Esophagus muscularis mucosa (tissue), 4 donors: ENCODE data around the gene ACVRL1. TPM values are rescaled to one million over a fixed set of nuclear protein-coding genes. Genes with fewer than 3 reads are reported as not detected.
A peak's percentile ranks its signal among the peaks of the same experiment; 100 is the strongest.

Source experiments
- DNase-seq: peaks from one replicate; pipeline ENCODE4 v3.0.0-alpha.2; 2017; ENCODE audit errors: extremely low spot score
- H3K27ac ChIP-seq, 4 donors: fragments of 200-600 bp; sonication (generic); replicated peaks in 1 of 4; 1 replicate in 3 of 4; 2 replicates in 1 of 4; pipeline ENCODE4 v1.5.1; 2016 to 2019; ENCODE audit warnings: mild to moderate bottlenecking in 1 of 4
- H3K27me3 ChIP-seq, 4 donors: fragments of 200-600 bp; sonication (generic); one replicate each; pipeline versions ENCODE4 v1.5.1 to v1.6.0; 2016 to 2019
- H3K36me3 ChIP-seq, 4 donors: fragments of 200-600 bp; sonication (generic); one replicate each; pipeline ENCODE4 v1.5.1; 2016 to 2019
- H3K4me1 ChIP-seq, 4 donors: fragments of 200-600 bp; sonication (generic); one replicate each; pipeline ENCODE4 v1.5.1; 2016 to 2019
- H3K4me3 ChIP-seq, 4 donors: fragments of 200-600 bp; sonication (generic); 1 replicate in 2 of 4; 2 replicates in 2 of 4; pipeline ENCODE4 v1.5.1; 2016 to 2019; ENCODE audit warnings: mild to moderate bottlenecking in 4 of 4, moderate library complexity in 1 of 4
- H3K9me3 ChIP-seq, 4 donors: fragments of 200-600 bp; sonication (generic); 1 replicate in 3 of 4; 2 replicates in 1 of 4; pipeline ENCODE4 v1.5.1; 2016 to 2019
- EP300 ChIP-seq: sonication (generic); formaldehyde crosslinking; IDR thresholded peaks from one replicate; pipeline ENCODE4 v1.6.1; 2017; ENCODE audit warnings: antibody characterized with exemption
- POLR2A ChIP-seq: fragments of 450-650 bp; IDR thresholded peaks from one replicate; pipeline ENCODE4 v1.6.1; 2017; ENCODE audit warnings: antibody characterized with exemption, moderate library complexity, mild to moderate bottlenecking, low read depth
- POLR2AphosphoS5 ChIP-seq, 2 donors: sonication (generic); formaldehyde crosslinking; IDR thresholded peaks; one replicate each; pipeline ENCODE4 v1.6.1; 2017; ENCODE audit warnings: antibody characterized with exemption in 2 of 2
- WGBS: methylation state at CpG from one replicate; pipeline ENCODE4 v1.1.5; 2018; 5-methylcytosine and 5-hydroxymethylcytosine counted together
- intact Hi-C: fragments of 100-400 bp; cut with DNase I; formaldehyde crosslinking; loops from one replicate; pipeline ENCODE4 v1.15.1; 2023
- total RNA-seq, 4 donors: library from RNA; depleted of rRNA; stranded (reverse); fragments of >200 nt; gene quantifications; one replicate each; pipeline versions ENCODE4 v1.1.0 to v1.2.1, GENCODE V29; 2016
- TF ChIP-seq, protein P1 (sequence below), 3 experiments: fragments of 200-600 bp in 2 of 3; fragments of 450-650 bp in 1 of 3; sonication (generic) in 2 of 3; IDR thresholded peaks; one replicate each; pipeline ENCODE4 v1.5.1; 2017 to 2019; ENCODE audit warnings: antibody characterized with exemption in 3 of 3, mild to moderate bottlenecking in 2 of 3, moderate library complexity in 1 of 3

Gene ACVRL1
- total RNA-seq, 4 donors from 2014 or later: 124 to 149 (median 125) TPM

DNA sequence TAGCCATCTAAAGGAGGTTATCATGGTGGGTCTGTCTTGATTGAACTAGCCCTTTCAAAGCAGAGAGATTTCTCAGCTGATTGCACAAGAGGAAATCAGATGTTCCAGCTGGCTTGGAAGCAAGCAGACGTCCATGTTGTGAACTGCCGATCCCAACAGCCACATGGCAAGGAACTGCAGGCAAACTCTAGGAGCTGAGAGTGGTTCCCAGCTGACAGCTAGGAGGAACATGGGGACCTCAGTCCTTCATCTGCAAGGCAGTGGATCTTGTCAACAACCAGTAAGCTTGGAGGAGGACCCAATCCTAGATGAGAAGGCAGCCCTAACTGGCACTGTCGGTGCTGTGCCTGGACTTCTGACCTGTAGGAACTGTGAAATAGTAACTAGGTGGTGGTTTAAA, 51.9 kb downstream of the ACVRL1 start:
- DNase-seq: no peak
- peaks cover 0 to 8% (median 2%) of the 10 kb centered on the region in 4 donors for H3K36me3 ChIP-seq
- H3K27ac ChIP-seq: peak overlapping the region in 2 of 4 donors; percentile 8 to 30
- WGBS: 54% methylated on average over 3 of the region's 3 CpGs
- no peak for TF ChIP-seq EP300
- TF ChIP-seq POLR2AphosphoS5 (IDR thresholded peaks at IDR 0.05): peak in 1 of 2 donors; percentile 23
- TF ChIP-seq, protein P1, sequence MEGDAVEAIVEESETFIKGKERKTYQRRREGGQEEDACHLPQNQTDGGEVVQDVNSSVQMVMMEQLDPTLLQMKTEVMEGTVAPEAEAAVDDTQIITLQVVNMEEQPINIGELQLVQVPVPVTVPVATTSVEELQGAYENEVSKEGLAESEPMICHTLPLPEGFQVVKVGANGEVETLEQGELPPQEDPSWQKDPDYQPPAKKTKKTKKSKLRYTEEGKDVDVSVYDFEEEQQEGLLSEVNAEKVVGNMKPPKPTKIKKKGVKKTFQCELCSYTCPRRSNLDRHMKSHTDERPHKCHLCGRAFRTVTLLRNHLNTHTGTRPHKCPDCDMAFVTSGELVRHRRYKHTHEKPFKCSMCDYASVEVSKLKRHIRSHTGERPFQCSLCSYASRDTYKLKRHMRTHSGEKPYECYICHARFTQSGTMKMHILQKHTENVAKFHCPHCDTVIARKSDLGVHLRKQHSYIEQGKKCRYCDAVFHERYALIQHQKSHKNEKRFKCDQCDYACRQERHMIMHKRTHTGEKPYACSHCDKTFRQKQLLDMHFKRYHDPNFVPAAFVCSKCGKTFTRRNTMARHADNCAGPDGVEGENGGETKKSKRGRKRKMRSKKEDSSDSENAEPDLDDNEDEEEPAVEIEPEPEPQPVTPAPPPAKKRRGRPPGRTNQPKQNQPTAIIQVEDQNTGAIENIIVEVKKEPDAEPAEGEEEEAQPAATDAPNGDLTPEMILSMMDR (IDR thresholded peaks at IDR 0.05): no peak
- TF ChIP-seq POLR2A: no peak
- intact Hi-C loops: no loop called here
- no peaks in the 10 kb centered on the region for H3K9me3 ChIP-seq
- no peak overlapping the region for H3K4me3 ChIP-seq
- peaks cover 18 to 72% (median 67%) of the 10 kb centered on the region in 4 donors for H3K4me1 ChIP-seq
- H3K27me3 ChIP-seq: no peaks in the 10 kb centered on the region

- no peak overlapping the region for H3K27ac ChIP-seq
- intact Hi-C loops: no loop called here
- peaks cover 0 to 8% (median 2%) of the 10 kb centered on the region in 4 donors for H3K36me3 ChIP-seq
- TF ChIP-seq, protein P1 (IDR thresholded peaks at IDR 0.05): no peak
- TF ChIP-seq POLR2A: no peak
- TF ChIP-seq EP300: no peak
- no peak for TF ChIP-seq POLR2AphosphoS5 (IDR thresholded peaks at IDR 0.05)
- no peak overlapping the region for H3K4me3 ChIP-seq
- peaks cover 11 to 65% (median 60%) of the 10 kb centered on the region in 4 donors for H3K4me1 ChIP-seq
- WGBS: 91% methylated on average over 3 of the region's 4 CpGs
- no peaks in the 10 kb centered on the region for H3K27me3 ChIP-seq
- DNase-seq: no peak
- no peaks in the 10 kb centered on the region for H3K9me3 ChIP-seq
These were observed 52.6 kb downstream of the ACVRL1 start for GRCh38 chr12:51959921-51960320.

DNA sequence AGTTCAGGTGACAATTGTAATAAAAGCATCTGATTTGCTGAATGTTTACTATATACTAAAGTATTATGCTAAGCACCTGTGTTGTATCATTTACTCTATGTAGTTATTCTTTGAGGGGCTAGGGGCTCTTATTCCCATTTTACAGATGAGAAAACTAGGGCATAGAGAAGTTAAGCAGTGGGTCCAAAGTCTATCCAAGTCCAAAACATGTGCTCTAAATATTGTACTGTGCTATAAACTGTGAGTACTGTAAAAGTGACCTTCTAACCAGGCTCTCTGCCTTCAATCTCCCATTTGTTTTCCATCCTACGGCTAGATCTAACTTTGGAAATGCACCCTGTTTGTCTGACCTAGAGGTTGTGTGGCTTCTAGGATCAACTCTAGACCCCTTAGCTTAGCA, 53.2 kb downstream of the ACVRL1 start:
- 54% methylated on average over 1 of the region's 1 CpG for WGBS
- H3K4me1 ChIP-seq: peaks cover 11 to 59% (median 54%) of the 10 kb centered on the region in 4 donors
- intact Hi-C loops: no loop called here
- no peak for DNase-seq
- H3K27me3 ChIP-seq: no peaks in the 10 kb centered on the region
- no peak overlapping the region for H3K4me3 ChIP-seq
- peaks cover 0 to 8% (median 2%) of the 10 kb centered on the region in 4 donors for H3K36me3 ChIP-seq
- H3K27ac ChIP-seq: no peak overlapping the region
- no peaks in the 10 kb centered on the region for H3K9me3 ChIP-seq
- no peak for TF ChIP-seq POLR2A

DNA sequence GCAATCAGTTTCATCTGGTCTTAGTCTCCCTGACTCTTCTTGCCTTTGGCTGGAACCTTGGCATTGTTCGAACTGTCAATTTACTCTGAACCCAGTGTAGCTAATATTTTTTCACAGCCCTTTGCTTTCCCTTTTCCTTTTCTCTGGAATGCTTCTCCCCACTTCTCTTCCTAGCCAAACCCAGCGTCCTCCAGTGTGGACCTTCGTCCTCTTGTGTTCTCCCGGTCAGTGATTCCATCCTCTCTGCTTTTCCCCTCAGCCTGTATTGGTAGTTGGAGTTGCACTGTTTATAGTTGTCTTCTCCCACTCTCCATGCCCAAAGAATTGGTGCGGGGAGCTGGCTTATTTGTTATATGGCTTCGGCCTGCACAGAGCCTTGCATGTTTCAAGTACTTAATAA, 53.6 kb downstream of the ACVRL1 start:
- intact Hi-C loops: no loop called here
- WGBS: 91% methylated on average over 6 of the region's 6 CpGs
- no peaks in the 10 kb centered on the region for H3K27me3 ChIP-seq
- TF ChIP-seq, protein P1 (IDR thresholded peaks at IDR 0.05): no peak
- no peaks in the 10 kb centered on the region for H3K9me3 ChIP-seq
- no peak overlapping the region for H3K4me3 ChIP-seq
- no peak for DNase-seq
- H3K4me1 ChIP-seq: peaks cover 11 to 55% (median 50%) of the 10 kb centered on the region in 4 donors
- H3K36me3 ChIP-seq: peaks cover 0 to 8% (median 2%) of the 10 kb centered on the region in 4 donors
- no peak overlapping the region for H3K27ac ChIP-seq

DNA sequence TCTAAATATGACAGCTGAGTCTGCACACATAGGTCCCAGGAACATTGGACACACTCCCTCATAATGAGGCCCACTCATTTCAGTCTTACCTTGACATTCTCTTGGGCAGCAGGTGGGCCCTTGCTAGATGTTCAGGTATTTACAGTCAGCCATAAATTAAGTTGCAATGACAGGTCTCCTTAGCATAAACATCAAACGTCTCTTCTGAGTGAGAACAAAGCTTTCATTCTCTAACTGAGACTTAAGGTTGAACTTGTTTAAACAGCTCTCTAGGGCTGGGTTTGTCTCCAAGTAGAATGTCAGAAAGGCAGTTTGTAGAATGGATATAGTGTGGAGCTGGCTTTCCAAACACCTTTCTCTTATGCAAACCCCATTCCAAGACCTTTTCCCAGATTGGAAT, 54.5 kb downstream of the ACVRL1 start:
- peak overlapping the region in 1 of 4 donors; percentile 19 for H3K27ac ChIP-seq
- no peaks in the 10 kb centered on the region for H3K27me3 ChIP-seq
- peaks cover 11 to 53% (median 46%) of the 10 kb centered on the region in 4 donors for H3K4me1 ChIP-seq
- no peak for DNase-seq
- 0% methylated on average over 1 of the region's 1 CpG for WGBS
- no peak for TF ChIP-seq POLR2A
- TF ChIP-seq, protein P1 (IDR thresholded peaks at IDR 0.05): no peak
- no peak for TF ChIP-seq POLR2AphosphoS5 (IDR thresholded peaks at IDR 0.05)
- TF ChIP-seq EP300: no peak
- intact Hi-C loops: no loop called here
- H3K9me3 ChIP-seq: no peaks in the 10 kb centered on the region
- peaks cover 0 to 8% (median 2%) of the 10 kb centered on the region in 4 donors for H3K36me3 ChIP-seq
- H3K4me3 ChIP-seq: no peak overlapping the region
